Stimulated activated CD4-positive, alpha-beta T cell treated with anti-CD3 and anti-CD28 coated beads, Interleukin-2, amount 100 ng/mL, for 4 hours (primary cell): Measurements from ENCODE around the gene DBR1.
"Not testable (repeated sequence)": the region's sequence is repeated elsewhere in the genome, so short reads cannot be mapped to it uniquely, and the experiment has no call there.

Experiments used
- DNase-seq: peaks from one replicate; pipeline ENCODE4 v3.0.0-alpha.2; 2020; ENCODE audit warnings: low read depth

The DBR1 gene

GRCh38 chr3:138186221-138186620 lies 11.5 kb upstream of the DBR1 start:
- no peak for DNase-seq

DNA sequence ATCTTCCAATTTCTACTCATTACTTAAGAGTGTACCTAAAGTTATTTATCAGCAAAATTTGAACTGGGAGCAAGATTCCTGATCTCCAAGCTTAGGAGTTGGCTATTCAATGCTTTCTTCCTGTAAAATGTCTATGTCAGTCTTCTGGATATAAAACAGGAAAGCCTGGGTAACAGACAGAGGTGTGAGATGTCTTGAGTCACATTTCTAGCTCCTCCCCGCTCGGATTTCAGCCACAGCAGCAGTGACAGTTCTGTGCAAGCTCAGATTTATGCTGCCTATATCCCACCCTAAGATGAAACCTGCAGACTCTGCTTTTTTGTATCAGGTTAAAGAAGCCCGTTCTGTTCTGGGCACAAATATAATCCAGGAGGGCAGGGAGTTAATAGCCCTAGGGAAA lies 10.3 kb upstream of the DBR1 start:
- DNase-seq = no peak

- peak; percentile 13 for DNase-seq
Observed at GRCh38 chr3:138180375-138181029, 5.8 kb upstream of the DBR1 start.

DNA sequence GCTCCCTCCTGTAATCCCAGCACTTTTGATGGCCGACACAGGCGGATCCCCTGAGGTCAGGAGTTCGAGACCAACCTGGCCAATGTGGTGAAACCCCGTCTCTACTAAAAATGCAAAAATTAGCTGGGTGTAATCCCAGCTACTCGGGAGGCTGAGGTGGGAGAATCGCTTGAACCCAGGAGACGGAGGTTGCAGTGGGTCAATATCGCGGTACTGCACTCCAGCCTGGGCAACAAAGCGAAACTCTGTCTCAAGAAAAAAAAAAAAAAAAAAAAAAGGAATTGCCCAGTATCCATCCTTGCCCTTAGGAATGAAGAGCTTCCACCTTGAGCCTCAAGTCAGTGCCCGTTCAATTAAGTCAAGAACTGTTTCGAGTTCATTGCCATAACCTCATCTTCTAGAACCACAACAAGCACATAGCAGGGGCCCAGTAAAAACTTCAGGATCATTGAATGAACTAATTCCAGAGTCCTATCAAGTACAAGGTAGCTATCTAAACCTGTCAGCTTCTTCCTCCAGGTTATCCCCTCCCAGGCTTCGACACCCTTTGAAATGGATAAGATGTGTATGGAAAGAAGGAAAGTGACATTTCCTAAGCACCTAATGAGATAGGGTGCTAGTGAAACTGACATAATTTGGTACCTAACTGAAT lies 826 bp downstream of the DBR1 start:
- DNase-seq = no peak

- no peak for DNase-seq
Observed at GRCh38 chr3:138172625-138173024, 2.1 kb downstream of the DBR1 start.

DNA sequence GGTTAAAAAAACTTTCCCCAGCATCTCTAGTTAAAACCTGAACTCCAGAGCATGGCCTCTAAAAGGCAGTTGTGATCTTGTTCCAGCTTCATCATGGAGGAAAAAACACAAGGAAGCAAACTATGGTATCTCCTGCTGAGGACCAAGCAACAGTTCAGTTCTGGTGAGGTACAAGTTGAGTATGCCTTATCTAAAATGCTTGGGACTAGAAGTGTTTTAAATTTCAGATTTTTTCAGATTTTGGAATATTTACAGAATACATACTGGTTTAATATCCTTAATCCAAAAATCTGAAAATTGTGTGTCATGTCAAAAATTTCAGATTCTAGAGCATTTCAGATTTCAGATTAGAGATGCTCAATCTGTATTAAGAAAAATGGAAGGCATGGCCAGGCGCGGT lies 9.7 kb downstream of the DBR1 start:
- no peak for DNase-seq

GRCh38 chr3:138157743-138158142 lies 17.0 kb downstream of the DBR1 start:
- no peak for DNase-seq

DNA sequence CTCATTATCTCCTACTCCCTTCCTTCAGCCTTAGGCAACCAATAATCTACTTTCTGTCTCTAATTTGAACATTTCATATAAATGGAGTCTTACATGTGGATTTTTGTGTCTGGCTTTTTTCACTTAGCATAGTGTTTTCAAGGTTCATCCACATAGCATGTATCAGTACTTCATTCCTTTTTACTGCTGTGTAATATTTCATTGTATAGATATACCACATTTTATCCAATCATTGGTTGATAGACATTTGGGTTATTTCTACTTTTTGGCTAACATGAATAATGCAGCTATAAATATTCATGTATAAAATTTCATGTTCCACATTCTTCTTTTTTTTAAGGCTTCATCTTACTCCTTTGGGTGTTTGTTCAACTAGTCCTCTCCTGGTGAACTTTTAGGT lies 20.2 kb downstream of the DBR1 start:
- DNase-seq = no peak

- no peak for DNase-seq
Observed at GRCh38 chr3:138148503-138148902, 26.2 kb downstream of the DBR1 start.

- not testable (repeated sequence) for DNase-seq
Observed at GRCh38 chr3:138142181-138142580, 32.5 kb downstream of the DBR1 start.

DNA sequence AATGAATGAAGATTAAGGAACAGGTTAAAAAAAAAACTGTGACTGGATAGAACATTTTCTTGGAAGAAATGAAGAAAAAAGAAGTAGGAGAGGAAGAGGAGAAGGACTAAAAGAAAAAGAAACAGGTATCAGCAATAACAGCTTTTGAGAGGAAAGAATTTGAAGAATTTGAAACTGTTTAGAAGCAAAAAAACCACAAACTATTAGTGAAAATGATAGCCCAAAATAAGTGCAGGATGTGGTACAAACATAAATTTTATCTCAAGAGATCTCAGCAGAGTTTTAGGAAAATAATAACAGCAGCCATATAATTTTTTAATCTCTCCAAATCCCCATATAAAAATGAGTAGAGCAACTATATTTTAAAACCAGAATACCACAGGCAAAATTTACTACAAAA lies 33.8 kb downstream of the DBR1 start:
- DNase-seq = no peak

- DNase-seq = no peak
Observed at GRCh38 chr3:138139691-138140090, 35.0 kb downstream of the DBR1 start.

GRCh38 chr3:138137861-138138260 lies 36.9 kb downstream of the DBR1 start:
- no peak for DNase-seq

DNA sequence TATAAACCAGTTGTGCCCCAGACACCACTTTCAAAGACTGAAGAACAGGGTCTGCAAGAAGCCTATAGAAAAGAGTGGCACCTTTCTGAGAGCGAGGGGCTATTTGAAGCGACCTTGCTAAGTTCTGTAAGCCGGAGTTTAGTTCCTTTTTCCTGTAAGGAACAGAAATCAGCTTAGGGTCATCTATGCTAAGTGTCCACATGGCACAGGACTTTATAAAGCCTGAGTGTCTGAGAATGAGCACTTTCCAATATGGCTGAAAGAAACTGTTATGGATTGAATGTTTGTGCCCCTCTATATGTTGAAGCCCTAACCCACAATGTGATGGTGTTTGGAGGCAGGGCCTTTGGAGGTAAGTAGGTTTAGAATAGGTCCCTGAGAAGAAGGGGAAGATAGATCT lies 38.5 kb downstream of the DBR1 start:
- DNase-seq = no peak

- no peak for DNase-seq
Observed at GRCh38 chr3:138135833-138136194, 38.9 kb downstream of the DBR1 start.

DNA sequence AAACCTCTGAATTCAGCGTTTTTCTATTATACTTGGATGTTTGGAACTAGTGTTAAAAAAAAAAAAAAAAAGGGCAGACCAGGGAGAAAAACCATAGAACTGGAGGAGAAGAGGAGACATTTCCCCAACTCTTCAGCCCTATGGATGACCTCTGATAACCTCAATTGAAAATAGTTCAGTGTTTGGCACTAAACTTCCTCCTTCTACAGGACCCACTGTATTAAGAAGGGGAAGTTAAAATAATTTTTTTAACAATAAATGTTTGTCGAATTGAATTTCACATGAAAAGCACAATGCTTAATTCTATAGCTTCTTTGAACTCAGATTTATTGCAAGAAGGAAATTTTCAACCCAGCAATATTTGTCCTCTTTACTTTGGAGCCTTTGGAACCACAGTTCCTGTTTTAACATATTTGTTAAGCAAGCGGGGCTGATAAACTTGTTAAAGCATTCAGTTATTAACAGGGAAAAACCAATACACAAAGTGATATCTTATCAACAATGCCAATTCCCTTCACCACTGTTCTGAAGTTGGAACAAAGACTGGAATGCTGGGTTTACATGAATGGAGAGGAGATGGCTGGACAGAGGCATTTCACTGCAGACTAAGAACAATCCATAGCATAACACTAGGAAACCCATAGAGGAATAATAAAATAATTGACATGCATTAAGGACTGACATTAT lies 39.4 kb downstream of the DBR1 start:
- no peak for DNase-seq

DNA sequence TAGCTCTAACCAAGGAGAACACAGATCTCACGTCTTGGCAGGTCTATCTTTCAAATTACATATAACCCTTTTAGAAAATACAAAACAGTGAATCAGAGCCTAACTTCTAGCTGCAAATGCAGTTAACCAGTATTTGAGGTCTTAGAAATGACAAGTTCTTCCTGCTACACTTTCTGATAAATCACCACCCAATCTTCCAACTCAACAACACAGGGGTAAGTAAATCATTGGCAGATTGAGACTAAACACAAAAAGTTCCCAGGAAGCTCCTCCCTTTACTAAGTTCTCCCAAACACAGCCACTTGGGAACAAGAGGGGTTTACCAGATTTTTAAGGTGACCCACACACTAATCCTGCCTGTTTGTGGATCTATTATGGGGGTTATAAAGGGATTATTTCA lies 42.5 kb downstream of the DBR1 start, which contains the start of gene A4GNT:
TSS of gene A4GNT (minus strand) at position 152 of the 400 bp plus-strand sequence. CDS start 1,134 bp downstream, outside the sequence.
- no peak for DNase-seq

GRCh38 chr3:138127636-138128365 lies 46.9 kb downstream of the DBR1 start:
- no peak for DNase-seq

- DNase-seq = no peak
Observed at GRCh38 chr3:138125548-138126221, 49.0 kb downstream of the DBR1 start.

DNA sequence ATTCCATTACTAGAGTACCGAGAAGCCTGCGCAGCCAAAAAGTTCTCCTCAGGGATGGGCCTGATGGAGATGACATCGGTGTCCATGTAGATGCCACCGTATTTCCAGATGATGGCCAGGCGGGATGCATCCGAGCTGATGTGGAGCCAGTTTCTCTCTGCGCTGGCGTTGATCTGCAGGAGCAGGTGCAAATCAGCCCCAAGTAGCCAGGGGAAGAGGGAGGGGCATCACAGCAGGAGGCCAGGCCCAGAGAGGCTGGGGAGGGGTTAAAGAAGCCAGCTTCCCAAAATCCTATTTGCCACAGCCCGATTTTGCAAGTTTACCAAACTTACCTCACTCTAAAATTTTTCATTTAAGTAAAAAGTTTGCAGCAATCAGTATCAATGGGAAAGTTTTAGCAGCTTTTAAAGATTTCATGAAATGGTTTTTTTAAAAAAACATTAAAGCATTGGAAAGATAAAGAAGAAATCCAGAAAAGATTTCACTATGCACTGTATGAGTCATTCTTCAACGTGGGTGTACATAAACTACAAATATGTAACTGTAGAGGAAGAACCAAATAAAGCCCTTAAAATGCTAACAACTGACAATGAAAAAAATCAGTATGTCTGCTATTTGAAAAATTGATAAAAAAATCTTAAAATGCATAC lies 49.9 kb downstream of the DBR1 start:
- no peak for DNase-seq

DNA sequence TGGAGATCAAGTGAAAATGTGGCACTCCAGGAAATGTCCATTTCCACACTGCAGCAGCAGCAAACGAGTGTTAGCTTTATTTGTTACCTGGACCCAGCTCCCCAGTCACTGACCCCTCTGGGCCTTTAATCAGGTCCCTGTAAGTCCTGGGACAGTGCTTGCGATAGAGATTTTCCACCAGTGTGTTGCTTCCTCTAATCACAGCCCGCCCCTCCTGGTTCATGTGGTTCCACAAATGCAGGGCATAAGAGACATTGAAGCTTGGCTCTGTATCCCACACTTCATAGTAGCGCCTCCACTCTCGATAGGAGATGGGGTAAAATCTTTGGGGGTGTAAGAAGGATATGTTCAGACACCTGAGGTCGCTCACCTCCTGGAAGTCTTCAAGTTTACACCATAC lies 50.5 kb downstream of the DBR1 start:
- no peak for DNase-seq

DNA sequence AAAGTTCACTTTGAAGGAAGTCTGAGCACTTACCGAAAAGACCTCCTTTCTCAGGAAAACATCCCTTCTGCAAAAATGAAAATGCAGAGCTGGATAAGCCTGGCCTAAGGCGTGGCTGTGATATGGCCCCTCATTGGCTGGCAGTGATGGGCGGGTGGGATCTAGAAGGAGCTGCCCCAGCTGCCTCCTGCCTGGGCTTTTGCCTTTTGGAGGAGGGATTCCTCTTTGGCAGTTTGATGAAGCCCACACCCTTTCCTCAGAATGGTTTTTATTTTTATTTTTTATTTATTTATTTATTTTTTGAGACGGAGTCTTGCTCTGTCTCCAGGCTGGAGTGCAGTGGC lies 55.3 kb downstream of the DBR1 start:
- no peak for DNase-seq
